ENCODE results near the gene WDR62.

WDR62 gene

GRCh38 chr19:36114721-36115452 lies 60.2 kb downstream of the WDR62 start, which contains the start of gene POLR2I (continued):
- peak; percentile 93 for TF ChIP-seq ZNF600 (tag by site-specific recombination; IDR thresholded peaks at IDR 0.05)
- no peak for TF ChIP-seq HIC1 (tag by site-specific recombination; IDR thresholded peaks at IDR 0.05)
- TF ChIP-seq ZSCAN4 (tag by site-specific recombination; IDR thresholded peaks at IDR 0.05), result peak; percentile 57
- TF ChIP-seq ZNF391 (tag by site-specific recombination; IDR thresholded peaks at IDR 0.05; ENCODE audit: borderline replicate concordance, low read depth), result peak; percentile 68; the same call in 1 of the 2 replicates
- TF ChIP-seq ZNF18 (tag by site-specific recombination; IDR thresholded peaks at IDR 0.05), result peak; percentile 44; the same call in 1 of the 2 replicates
- no peak; the same call in none of the 2 replicates for TF ChIP-seq ZNF623 (tag by site-specific recombination; IDR thresholded peaks at IDR 0.05)
- no peak for TF ChIP-seq TRIM28 (IDR thresholded peaks at IDR 0.05; ENCODE audit: borderline replicate concordance, low read length)
- TF ChIP-seq ZNF837 (tag by site-specific recombination; IDR thresholded peaks at IDR 0.05), result no peak
- peak; percentile 98 for TF ChIP-seq ZBTB17 (tag by site-specific recombination; IDR thresholded peaks at IDR 0.05)
- peak; percentile 54; the same call in 1 of the 2 replicates for TF ChIP-seq ZNF10 (tag by site-specific recombination; IDR thresholded peaks at IDR 0.05)
- no peak for TF ChIP-seq ZNF404 (tag by site-specific recombination; IDR thresholded peaks at IDR 0.05)
- TF ChIP-seq ZNF843 (tag by site-specific recombination; IDR thresholded peaks at IDR 0.05), result peak; percentile 77
- TF ChIP-seq TSHZ1 (tag by site-specific recombination; IDR thresholded peaks at IDR 0.05; ENCODE audit: borderline replicate concordance), result no peak; the same call in 1 of the 2 replicates
- no peak for TF ChIP-seq ZNF571 (tag by site-specific recombination; IDR thresholded peaks at IDR 0.05)
- peak; percentile 98; the same call in 1 of the 2 replicates for TF ChIP-seq ZNF561 (tag by site-specific recombination; IDR thresholded peaks at IDR 0.05; ENCODE audit: borderline replicate concordance)
- TF ChIP-seq ZNF610 (tag by site-specific recombination; IDR thresholded peaks at IDR 0.05; ENCODE audit: borderline replicate concordance), result peak; percentile 90
- peak; percentile 80 for TF ChIP-seq ZNF629 (tag by site-specific recombination; IDR thresholded peaks at IDR 0.05)
- TF ChIP-seq ZNF24 (tag by site-specific recombination; IDR thresholded peaks at IDR 0.05), result peak; percentile 88
- peak; percentile 7; the same call in 1 of the 2 replicates for TF ChIP-seq OSR2 (tag by site-specific recombination; IDR thresholded peaks at IDR 0.05)
- no peak for TF ChIP-seq PRDM6 (tag by site-specific recombination; IDR thresholded peaks at IDR 0.05)
- peak; percentile 88; the same call in 1 of the 2 replicates for TF ChIP-seq ZFP37 (tag by site-specific recombination; IDR thresholded peaks at IDR 0.05)
- TF ChIP-seq ZNF596 (tag by site-specific recombination; IDR thresholded peaks at IDR 0.05), result peak; percentile 12; the same call in 1 of the 2 replicates
- peak; percentile 74; the same call in 1 of the 2 replicates for TF ChIP-seq MYNN (tag by site-specific recombination; IDR thresholded peaks at IDR 0.05; ENCODE audit: borderline replicate concordance)
- peak; percentile 92 for TF ChIP-seq KLF7 (tag by site-specific recombination; IDR thresholded peaks at IDR 0.05; ENCODE audit: borderline replicate concordance)
- no peak for TF ChIP-seq ZNF112 (tag by site-specific recombination; IDR thresholded peaks at IDR 0.05)
- peak; percentile 96 for TF ChIP-seq ZBTB26 (tag by site-specific recombination; optimal IDR thresholded peaks at IDR 0.05)
- TF ChIP-seq SP7 (tag by site-specific recombination; IDR thresholded peaks at IDR 0.05), result peak; percentile 85; the same call in 1 of the 2 replicates
- TF ChIP-seq ZNF501 (tag by site-specific recombination; IDR thresholded peaks at IDR 0.05), result peak; percentile 98

Measured in HEK293 (cell line).